Activated naive CD4-positive, alpha-beta T cell treated with anti-CD3 and anti-CD28 coated beads, Interleukin-2, amount 50 U/mL, for 16 hours (primary cell): ENCODE measurements around the gene RFTN1.

Experiments
- DNase-seq: peaks from one replicate; pipeline ENCODE4 v3.0.0-alpha.2; 2020

RFTN1 gene

GRCh38 chr3:16373341-16373946 is 140.1 kb downstream of the RFTN1 start:
- DNase-seq = no peak

- no peak for DNase-seq
Observed at GRCh38 chr3:16372362-16373292, 140.9 kb downstream of the RFTN1 start.

- DNase-seq = no peak
Observed at GRCh38 chr3:16370872-16371740, 142.4 kb downstream of the RFTN1 start.

GRCh38 chr3:16370503-16370871 is 143.0 kb downstream of the RFTN1 start:
- no peak for DNase-seq

- no peak for DNase-seq
Observed at GRCh38 chr3:16369885-16370284, 143.6 kb downstream of the RFTN1 start.

GRCh38 chr3:16369276-16369675 is 144.2 kb downstream of the RFTN1 start:
- no peak for DNase-seq

- no peak for DNase-seq
Observed at GRCh38 chr3:16366581-16366980, 146.9 kb downstream of the RFTN1 start.

GRCh38 chr3:16365491-16366128 is 147.9 kb downstream of the RFTN1 start:
- DNase-seq = no peak

GRCh38 chr3:16364963-16365362 is 148.5 kb downstream of the RFTN1 start:
- DNase-seq = no peak

GRCh38 chr3:16364323-16364722 is 149.2 kb downstream of the RFTN1 start:
- no peak for DNase-seq

- no peak for DNase-seq
Observed at GRCh38 chr3:16363636-16364035, 149.9 kb downstream of the RFTN1 start.

- DNase-seq = no peak
Observed at GRCh38 chr3:16362770-16363169, 150.7 kb downstream of the RFTN1 start.

GRCh38 chr3:16361087-16361486 is 152.4 kb downstream of the RFTN1 start:
- no peak for DNase-seq

GRCh38 chr3:16359331-16359730 is 154.2 kb downstream of the RFTN1 start:
- DNase-seq = no peak

- DNase-seq = no peak
Observed at GRCh38 chr3:16358336-16358735, 155.2 kb downstream of the RFTN1 start.

- no peak for DNase-seq
Observed at GRCh38 chr3:16357186-16358121, 156.0 kb downstream of the RFTN1 start.

GRCh38 chr3:16355828-16356227 is 157.7 kb downstream of the RFTN1 start:
- no peak for DNase-seq

- no peak for DNase-seq
Observed at GRCh38 chr3:16354291-16354690, 159.2 kb downstream of the RFTN1 start.

- DNase-seq = no peak
Observed at GRCh38 chr3:16352428-16352827, 161.1 kb downstream of the RFTN1 start.

- DNase-seq = no peak
Observed at GRCh38 chr3:16350597-16351318, 162.7 kb downstream of the RFTN1 start.

- no peak for DNase-seq
Observed at GRCh38 chr3:16349986-16350596, 163.4 kb downstream of the RFTN1 start.
